Colonic mucosa (tissue), 4 donors: ENCODE results near the gene HOXC9. TPM values are rescaled to one million over a fixed set of nuclear protein-coding genes. Genes with fewer than 3 reads are reported as not detected.

Experiments used
- DNase-seq: peaks from one replicate; pipeline ENCODE4 v3.0.0-alpha.2; 2020
- H3K27ac ChIP-seq: fragments of 200-600 bp; one replicate; pipeline ENCODE4 v1.8.0; 2021
- H3K27me3 ChIP-seq: fragments of 200-600 bp; one replicate; pipeline ENCODE4 v1.8.0; 2021
- H3K36me3 ChIP-seq: fragments of 200-600 bp; one replicate; pipeline ENCODE4 v1.8.0; 2021
- H3K4me1 ChIP-seq: fragments of 200-600 bp; one replicate; pipeline ENCODE4 v1.8.0; 2021; ENCODE audit warnings: mild to moderate bottlenecking
- H3K4me3 ChIP-seq: fragments of 200-600 bp; one replicate; pipeline ENCODE4 v1.8.0; 2021
- H3K9ac ChIP-seq, 2 donors: one replicate each; pipeline ENCODE4 v1.7.0; 2013; ENCODE audit warnings: control low read depth in 2 of 2, low read depth in 2 of 2, low read length in 2 of 2
- H3K9me3 ChIP-seq: fragments of 200-600 bp; one replicate; pipeline ENCODE4 v1.8.0; 2021
- intact Hi-C: fragments of 100-400 bp; cut with DNase I; formaldehyde crosslinking; loops from one replicate; pipeline ENCODE4 v1.14.1; 2022
- total RNA-seq, 2 donors: library from RNA; stranded (reverse); fragmentation: NEBNext Ultra II Directional in 1 of 2; extraction: Animal tissue kit (Norgen Biotek cat#: 25700) in 1 of 2; gene quantifications; one replicate each; pipeline ENCODE4 v1.2.1, GENCODE V29; 2021
- TF ChIP-seq, protein P1 (sequence below): fragments of 200-600 bp; IDR thresholded peaks from one replicate; pipeline ENCODE4 v1.8.0; 2022; ENCODE audit warnings: antibody characterized with exemption, mild to moderate bottlenecking
- donor health status: healthy.
- donor health status: DM: no; HTN: no; CAD: no.
- donor health status: DM: no; HTN: no; CAD: no.

The HOXC9 gene
- total RNA-seq, 2 donors from 2014 or later = not detected

GRCh38 chr12:53980104-53980801 lies 19.7 kb upstream of the HOXC9 start:
- Histone ChIP-seq H3K27me3 (peaks cover 89% of the 10 kb centered on the region), H3K4me1 (no peaks in the 10 kb centered on the region), H3K9ac (no peak overlapping the region), H3K27ac (no peak overlapping the region), H3K9me3 (no peaks in the 10 kb centered on the region), H3K4me3 (no peak overlapping the region), H3K36me3 (no peaks in the 10 kb centered on the region)
- TF ChIP-seq, protein P1, sequence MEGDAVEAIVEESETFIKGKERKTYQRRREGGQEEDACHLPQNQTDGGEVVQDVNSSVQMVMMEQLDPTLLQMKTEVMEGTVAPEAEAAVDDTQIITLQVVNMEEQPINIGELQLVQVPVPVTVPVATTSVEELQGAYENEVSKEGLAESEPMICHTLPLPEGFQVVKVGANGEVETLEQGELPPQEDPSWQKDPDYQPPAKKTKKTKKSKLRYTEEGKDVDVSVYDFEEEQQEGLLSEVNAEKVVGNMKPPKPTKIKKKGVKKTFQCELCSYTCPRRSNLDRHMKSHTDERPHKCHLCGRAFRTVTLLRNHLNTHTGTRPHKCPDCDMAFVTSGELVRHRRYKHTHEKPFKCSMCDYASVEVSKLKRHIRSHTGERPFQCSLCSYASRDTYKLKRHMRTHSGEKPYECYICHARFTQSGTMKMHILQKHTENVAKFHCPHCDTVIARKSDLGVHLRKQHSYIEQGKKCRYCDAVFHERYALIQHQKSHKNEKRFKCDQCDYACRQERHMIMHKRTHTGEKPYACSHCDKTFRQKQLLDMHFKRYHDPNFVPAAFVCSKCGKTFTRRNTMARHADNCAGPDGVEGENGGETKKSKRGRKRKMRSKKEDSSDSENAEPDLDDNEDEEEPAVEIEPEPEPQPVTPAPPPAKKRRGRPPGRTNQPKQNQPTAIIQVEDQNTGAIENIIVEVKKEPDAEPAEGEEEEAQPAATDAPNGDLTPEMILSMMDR = no peak
- no peak for DNase-seq
- intact Hi-C loops = no loop called here

GRCh38 chr12:53980802-53981496 lies 19.0 kb upstream of the HOXC9 start:
- peaks cover 89% of the 10 kb centered on the region for H3K27me3 ChIP-seq
- no peak overlapping the region for H3K9ac ChIP-seq
- H3K36me3 ChIP-seq = no peaks in the 10 kb centered on the region
- no peaks in the 10 kb centered on the region for H3K4me1 ChIP-seq
- TF ChIP-seq, protein P1 = no peak
- no peak for DNase-seq
- no peak overlapping the region for H3K4me3 ChIP-seq
- no peaks in the 10 kb centered on the region for H3K9me3 ChIP-seq
- no peak overlapping the region for H3K27ac ChIP-seq
- intact Hi-C loops = no loop called here

GRCh38 chr12:53981634-53982565 lies 18.1 kb upstream of the HOXC9 start:
- DNase-seq = no peak
- H3K9me3 ChIP-seq = no peaks in the 10 kb centered on the region
- TF ChIP-seq, protein P1 = no peak
- H3K4me3 ChIP-seq = no peak overlapping the region
- H3K36me3 ChIP-seq = no peaks in the 10 kb centered on the region
- intact Hi-C loops = no loop called here
- no peak overlapping the region for H3K9ac ChIP-seq
- peaks cover 89% of the 10 kb centered on the region for H3K27me3 ChIP-seq
- H3K27ac ChIP-seq = no peak overlapping the region
- H3K4me1 ChIP-seq = no peaks in the 10 kb centered on the region

GRCh38 chr12:53982648-53983567 lies 17.1 kb upstream of the HOXC9 start:
- Histone ChIP-seq H3K9me3 (no peaks in the 10 kb centered on the region), H3K4me3 (no peak overlapping the region), H3K27ac (no peak overlapping the region), H3K27me3 (peaks cover 88% of the 10 kb centered on the region), H3K9ac (no peak overlapping the region), H3K36me3 (no peaks in the 10 kb centered on the region), H3K4me1 (no peaks in the 10 kb centered on the region)
- TF ChIP-seq, protein P1 = no peak
- intact Hi-C loops = no loop called here
- DNase-seq = no peak
